Uterus (tissue), 4 donors: ENCODE data around the gene LIME1. TPM values are rescaled to one million over a fixed set of nuclear protein-coding genes. Genes with fewer than 3 reads are reported as not detected.
A peak's percentile ranks its signal among the peaks of the same experiment; 100 is the strongest.

ENCODE experiments used
- DNase-seq, 2 donors: peaks; one replicate each; pipeline ENCODE4 v3.0.0-alpha.2; 2019 to 2020
- H3K27ac ChIP-seq, 2 donors: fragments of 200-600 bp; sonication (generic); 1 replicate in 1 of 2; 2 replicates in 1 of 2; pipeline ENCODE4 v1.5.1; 2016 to 2018
- H3K27me3 ChIP-seq, 2 donors: fragments of 200-600 bp; sonication (generic); one replicate each; pipeline ENCODE4 v1.5.1; 2018 to 2019; ENCODE audit warnings: control low read depth in 1 of 2
- H3K36me3 ChIP-seq, 2 donors: fragments of 200-600 bp; sonication (generic); one replicate each; pipeline ENCODE4 v1.5.1; 2019; ENCODE audit warnings: control low read depth in 1 of 2
- H3K4me1 ChIP-seq, 2 donors: fragments of 200-600 bp; sonication (generic); one replicate each; pipeline ENCODE4 v1.5.1; 2018 to 2019; ENCODE audit warnings: control low read depth in 1 of 2
- H3K4me3 ChIP-seq, 2 donors: fragments of 200-600 bp; sonication (generic); 1 replicate in 1 of 2; 2 replicates in 1 of 2; pipeline ENCODE4 v1.5.1; 2018 to 2019; ENCODE audit warnings: mild to moderate bottlenecking in 1 of 2
- H3K9me3 ChIP-seq, 2 donors: fragments of 200-600 bp; sonication (generic); one replicate each; pipeline ENCODE4 v1.5.1; 2019; ENCODE audit warnings: control low read depth in 1 of 2
- CTCF ChIP-seq, 4 experiments: fragments of 200-600 bp in 2 of 4; fragments of 450-650 bp in 2 of 4; sonication (generic) in 2 of 4; IDR thresholded peaks; one replicate each; pipeline ENCODE4 v1.5.1; 2016 to 2019; ENCODE audit warnings: antibody characterized with exemption in 4 of 4, mild to moderate bottlenecking in 2 of 4, moderate library complexity in 1 of 4
- POLR2A ChIP-seq, 2 donors: fragments of 450-650 bp; IDR thresholded peaks; one replicate each; pipeline ENCODE4 v1.6.1; 2016; ENCODE audit warnings: antibody characterized with exemption in 2 of 2, mild to moderate bottlenecking in 1 of 2, moderate library complexity in 1 of 2
- intact Hi-C: fragments of 100-400 bp; cut with DNase I; formaldehyde crosslinking; loops from one replicate; pipeline ENCODE4 v1.15.1; 2023; ENCODE audit warnings: low total_unique reads
- total RNA-seq, 4 donors: library from RNA; depleted of rRNA in 3 of 4; stranded (reverse); fragments of >200 nt in 3 of 4; gene quantifications; one replicate each; pipeline versions ENCODE4 v1.1.0 to v1.2.4, GENCODE V29; 2014 to 2023
- donor health status: DM: yes; HTN: yes; CAD: no.

Gene LIME1
- total RNA-seq, 4 donors from 2014 or later = 2.6 to 10.5 (median 8.4) TPM

- Histone ChIP-seq H3K27ac (no peak overlapping the region), H3K4me1 (peaks cover 0 to 15% of the 10 kb centered on the region in 2 donors)
- intact Hi-C loops = no loop called here
Observed at GRCh38 chr20:63690003-63690897, 46.2 kb upstream of the LIME1 start.

GRCh38 chr20:63690898-63691710, 45.4 kb upstream of the LIME1 start:
- Histone ChIP-seq H3K4me1 (peaks cover 0 to 13% of the 10 kb centered on the region in 2 donors), H3K27ac (no peak overlapping the region), H3K36me3 (no peaks in the 10 kb centered on the region), H3K27me3 (no peaks in the 10 kb centered on the region), H3K4me3 (no peak overlapping the region), H3K9me3 (no peaks in the 10 kb centered on the region)
- TF ChIP-seq CTCF (IDR thresholded peaks at IDR 0.05) = no peak
- no peak for TF ChIP-seq POLR2A (IDR thresholded peaks at IDR 0.05)
- intact Hi-C loops = no loop called here
- no peak for DNase-seq

More at GRCh38 chr20:63690003-63690897, 46.2 kb upstream of the LIME1 start:
- no peak overlapping the region for H3K4me3 ChIP-seq
- TF ChIP-seq POLR2A (IDR thresholded peaks at IDR 0.05) (no peak), CTCF (IDR thresholded peaks at IDR 0.05) (no peak)
- H3K36me3 ChIP-seq = no peaks in the 10 kb centered on the region
- H3K9me3 ChIP-seq = no peaks in the 10 kb centered on the region
- H3K27me3 ChIP-seq = no peaks in the 10 kb centered on the region
- DNase-seq = no peak

GRCh38 chr20:63691711-63692435, 44.6 kb upstream of the LIME1 start:
- Histone ChIP-seq H3K4me1 (peaks cover 0 to 10% of the 10 kb centered on the region in 2 donors), H3K9me3 (no peaks in the 10 kb centered on the region), H3K27ac (peak overlapping the region in 1 of 2 donors; percentile 3), H3K27me3 (no peaks in the 10 kb centered on the region), H3K36me3 (no peaks in the 10 kb centered on the region), H3K4me3 (no peak overlapping the region)
- intact Hi-C loops = no loop called here
- DNase-seq = no peak
- TF ChIP-seq CTCF (IDR thresholded peaks at IDR 0.05) (no peak), POLR2A (IDR thresholded peaks at IDR 0.05) (no peak)

- Histone ChIP-seq H3K27ac (peak overlapping the region in 1 of 2 donors; percentile 3), H3K9me3 (no peaks in the 10 kb centered on the region), H3K4me3 (no peak overlapping the region), H3K36me3 (no peaks in the 10 kb centered on the region), H3K27me3 (no peaks in the 10 kb centered on the region), H3K4me1 (peaks cover 0 to 8% of the 10 kb centered on the region in 2 donors)
- DNase-seq = peak; percentile 18 to 23
- TF ChIP-seq POLR2A (IDR thresholded peaks at IDR 0.05) (no peak), CTCF (IDR thresholded peaks at IDR 0.05) (no peak)
- intact Hi-C loops = no loop called here
Observed at GRCh38 chr20:63692436-63693082, 43.9 kb upstream of the LIME1 start.
